ENCODE data around the gene WDR75. TPM values are rescaled to one million over a fixed set of nuclear protein-coding genes. Genes with fewer than 3 reads are reported as not detected.
"Not testable (repeated sequence)": the region's sequence is repeated elsewhere in the genome, so short reads cannot be mapped to it uniquely, and the experiment has no call there.

Gene WDR75
- 58.7 and 68.3 TPM in 2 replicates for total RNA-seq

DNA sequence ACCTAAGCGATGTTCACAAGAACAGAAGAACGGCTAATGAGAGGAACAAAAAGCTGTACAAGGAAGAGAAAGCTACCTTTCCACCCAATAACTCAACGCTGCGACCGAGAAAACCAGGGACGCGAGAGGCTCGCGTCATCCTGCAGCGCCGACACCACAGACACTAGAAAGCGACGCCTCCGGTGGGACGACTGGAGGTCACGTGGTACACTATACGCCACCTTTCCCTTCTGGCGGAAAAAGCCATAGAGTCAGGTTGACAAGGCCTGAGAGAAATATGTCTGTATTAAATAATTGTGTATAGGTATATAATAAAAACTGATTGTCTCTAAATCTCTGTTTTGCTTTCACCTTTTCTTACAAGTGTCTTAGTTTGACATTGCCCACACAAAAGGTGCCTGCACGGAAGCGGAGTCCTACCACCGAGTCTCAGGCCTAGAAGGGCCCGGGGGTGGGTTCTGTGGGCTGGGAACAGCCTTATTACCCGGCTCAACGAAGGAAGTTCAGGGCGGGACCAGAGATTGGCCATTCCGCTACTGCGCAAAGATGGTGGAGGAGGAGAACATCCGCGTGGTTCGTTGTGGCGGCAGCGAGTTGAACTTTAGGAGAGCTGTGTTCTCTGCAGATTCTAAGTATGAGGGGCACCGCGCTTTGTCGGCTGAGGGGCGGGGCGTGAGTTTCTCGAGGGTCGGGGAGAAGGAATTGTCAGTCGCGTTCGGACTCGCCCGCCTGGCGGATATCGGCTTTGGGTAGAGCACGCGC is at the start of gene WDR75:
TSS of gene WDR75 (plus strand) at position 528 of the 762 bp plus-strand sequence. CDS start at position 547, 19 bp downstream.
- intact Hi-C loops (cut with micrococcal nuclease) = loop anchor here (1.0 to 10.0 kb wide), 14 partner anchors 139 to 1580 kb away; partner anchors contain the start of genes ANKAR, ASNSD1, HIBCH and NEMP2

DNA sequence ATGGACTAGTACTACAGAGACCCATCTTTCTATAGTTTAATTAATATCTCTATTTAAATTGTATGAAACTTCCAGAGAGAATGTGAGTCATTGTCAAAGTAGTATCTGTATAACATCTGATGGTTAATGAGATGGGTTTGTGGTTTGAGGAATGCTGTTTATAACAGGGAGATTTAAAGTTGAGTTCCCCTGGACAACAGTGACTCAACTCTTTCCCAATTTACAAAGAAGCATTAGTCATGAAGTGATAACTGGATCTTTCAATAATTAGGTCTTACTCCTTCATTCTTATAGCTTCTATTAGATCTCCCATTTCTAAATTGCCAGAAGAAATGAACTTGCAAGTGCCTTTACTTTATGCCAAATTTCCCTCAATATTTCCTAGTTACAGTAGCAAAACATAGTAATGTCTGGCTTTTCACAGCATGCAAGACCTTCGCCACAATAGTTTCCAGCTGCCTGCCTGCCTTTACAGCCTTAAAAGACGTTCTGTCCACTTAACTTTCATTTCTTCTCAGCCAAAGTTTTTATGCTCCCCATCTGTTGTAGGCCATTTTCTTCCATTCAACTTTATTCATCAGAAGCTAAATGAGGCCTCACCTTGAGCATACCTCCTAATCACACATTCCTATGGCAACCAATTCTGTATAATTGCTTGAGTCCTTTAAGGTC is 47.7 kb upstream of the WDR75 start:
- intact Hi-C loops (cut with micrococcal nuclease) = no loop called here

DNA sequence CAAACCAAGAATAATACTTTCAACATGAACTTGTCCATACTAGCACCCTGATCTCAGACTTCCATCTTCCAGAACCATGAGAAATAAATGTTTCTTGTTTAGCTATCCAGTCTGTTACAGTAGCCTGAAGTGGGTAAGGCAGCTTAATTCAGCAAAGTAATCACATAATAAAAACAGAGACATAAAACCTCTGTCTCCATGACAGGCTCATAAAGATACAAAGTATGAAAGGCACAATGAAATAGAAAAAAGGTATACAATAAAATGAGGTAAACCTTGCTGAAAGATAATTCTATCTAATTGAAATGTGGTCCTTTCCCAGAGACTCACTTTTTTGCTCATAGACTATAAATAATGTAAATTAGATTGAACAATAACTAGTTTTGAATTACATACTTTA is 46.7 kb upstream of the WDR75 start:
- intact Hi-C loops (cut with micrococcal nuclease) = no loop called here

DNA sequence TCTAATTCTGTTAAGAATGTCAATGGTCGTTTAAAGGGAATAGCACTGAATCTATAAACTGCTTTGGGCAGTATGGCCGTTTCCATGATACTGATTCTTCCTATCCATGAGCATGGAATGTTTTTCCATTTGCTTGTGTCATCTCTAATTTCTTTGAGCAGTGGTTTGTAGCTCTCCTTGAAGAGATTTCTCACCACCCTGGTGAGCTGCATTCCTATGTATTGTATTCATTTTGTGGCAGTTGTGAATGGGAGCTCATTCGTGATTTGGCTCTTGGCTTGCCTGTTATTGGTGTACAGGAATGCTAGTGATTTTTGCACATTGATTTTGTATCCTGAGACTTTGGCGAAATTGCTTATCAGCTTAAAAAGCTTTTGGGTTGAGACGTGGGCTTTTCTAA is 38.3 kb upstream of the WDR75 start:
- intact Hi-C loops (cut with micrococcal nuclease) = no loop called here

DNA sequence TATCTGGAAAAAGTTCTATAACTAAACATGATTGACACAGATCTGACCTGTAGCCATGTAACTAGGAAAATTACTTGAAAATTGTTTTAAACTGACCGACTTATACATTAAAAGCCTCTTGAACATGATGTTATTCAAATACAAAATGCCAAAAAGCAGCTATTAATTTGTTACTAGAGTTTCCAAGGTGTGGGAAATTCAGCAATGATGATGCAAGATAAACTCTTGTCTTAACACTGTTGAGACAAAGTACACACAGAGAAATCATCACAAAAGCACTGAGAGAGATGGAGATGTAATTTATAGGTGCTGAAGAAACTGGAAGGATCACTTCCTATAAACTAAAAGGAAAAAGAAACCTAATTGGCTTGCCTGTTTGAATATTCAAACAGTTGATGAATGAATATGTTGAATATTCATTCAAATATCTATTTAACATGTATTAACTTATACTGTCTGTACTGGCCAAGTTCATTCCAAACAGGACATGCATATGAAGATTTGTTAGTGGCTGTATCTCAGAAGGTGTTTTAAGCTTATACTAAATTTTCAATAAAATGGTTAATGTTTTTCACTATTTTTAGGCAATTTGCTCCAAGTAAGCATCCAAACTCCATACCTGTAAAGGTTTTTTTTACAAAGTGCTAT is 34.6 kb upstream of the WDR75 start:
- intact Hi-C loops (cut with micrococcal nuclease) = no loop called here

DNA sequence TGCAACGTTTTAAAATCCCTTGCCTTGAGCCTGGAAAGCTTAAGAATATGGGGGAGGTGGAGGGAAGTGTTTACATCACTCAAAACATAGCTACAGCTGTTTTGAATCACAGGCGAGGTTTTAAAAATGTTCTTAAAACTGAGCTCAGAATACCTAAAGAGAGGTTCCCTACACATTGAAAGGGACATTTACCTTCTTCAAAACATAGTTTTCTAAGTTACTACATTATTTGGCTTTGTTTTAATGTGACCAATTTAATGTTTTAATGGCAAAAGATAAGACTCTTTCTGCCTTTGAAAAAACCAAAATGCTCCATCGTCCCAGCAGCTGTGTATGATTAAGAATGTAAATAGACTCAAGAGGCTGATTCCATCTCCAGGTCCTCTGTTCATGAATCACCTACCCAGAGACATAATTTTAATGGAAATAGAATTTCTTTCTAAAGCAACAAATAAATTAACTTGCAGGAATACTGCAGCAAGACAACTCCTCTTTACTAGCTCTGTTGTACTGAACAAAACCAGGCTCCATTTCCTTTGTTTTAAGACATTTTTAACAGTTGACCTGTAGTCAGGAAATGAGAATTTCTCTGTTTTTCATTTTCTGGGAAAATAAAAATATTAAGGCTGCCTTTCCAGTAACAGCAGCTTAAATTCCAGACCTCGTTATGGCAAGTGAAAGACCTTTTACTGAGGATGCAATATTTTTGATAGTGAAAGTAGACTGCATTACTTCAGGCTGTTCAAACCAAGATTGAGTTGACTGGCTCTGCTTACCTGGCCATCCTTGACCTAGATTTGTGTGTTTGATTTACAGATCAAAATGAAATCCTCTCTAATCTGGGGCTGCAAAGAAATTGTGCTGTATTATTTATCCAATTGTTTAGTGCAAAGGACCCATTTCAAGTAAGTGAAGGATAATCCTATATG is 33.7 kb upstream of the WDR75 start:
- intact Hi-C loops (cut with micrococcal nuclease) = no loop called here

DNA sequence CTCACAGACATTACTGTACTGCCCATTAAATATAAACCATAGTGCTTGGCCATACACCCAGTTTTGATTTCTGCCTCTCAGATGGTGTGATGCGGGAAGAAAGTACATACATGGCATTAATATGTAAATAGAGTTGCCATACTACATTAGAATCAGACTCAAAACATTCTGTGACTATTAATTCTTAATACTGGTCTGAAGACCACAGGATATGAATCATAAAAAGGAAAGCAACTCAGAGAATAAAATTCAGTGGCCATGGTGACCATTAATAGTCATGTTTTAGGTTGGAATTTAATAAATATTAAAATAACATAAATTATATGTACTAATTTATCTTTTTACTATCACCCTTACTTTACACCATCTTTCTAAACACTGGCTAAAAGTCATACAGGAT is 33.0 kb upstream of the WDR75 start:
- intact Hi-C loops (cut with micrococcal nuclease) = no loop called here

DNA sequence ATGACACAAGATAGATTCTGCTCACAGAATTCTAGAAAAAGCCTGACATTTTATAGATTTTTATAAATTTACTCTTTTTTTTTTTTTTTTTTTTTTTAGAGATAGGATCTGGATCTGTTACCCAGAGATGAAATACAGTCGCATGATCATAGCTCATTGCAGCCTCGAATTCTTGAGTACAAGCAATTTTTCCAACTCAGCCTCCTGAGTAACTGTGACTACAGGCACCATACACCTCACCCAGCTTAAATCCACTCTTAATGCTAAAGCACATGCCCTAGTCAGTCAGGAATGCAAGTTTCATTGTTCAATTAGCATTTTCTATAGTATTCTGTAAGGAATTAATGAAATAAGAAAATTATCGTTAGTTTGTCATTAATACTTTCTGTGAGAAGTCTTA is 32.1 kb upstream of the WDR75 start:
- intact Hi-C loops (cut with micrococcal nuclease) = no loop called here

DNA sequence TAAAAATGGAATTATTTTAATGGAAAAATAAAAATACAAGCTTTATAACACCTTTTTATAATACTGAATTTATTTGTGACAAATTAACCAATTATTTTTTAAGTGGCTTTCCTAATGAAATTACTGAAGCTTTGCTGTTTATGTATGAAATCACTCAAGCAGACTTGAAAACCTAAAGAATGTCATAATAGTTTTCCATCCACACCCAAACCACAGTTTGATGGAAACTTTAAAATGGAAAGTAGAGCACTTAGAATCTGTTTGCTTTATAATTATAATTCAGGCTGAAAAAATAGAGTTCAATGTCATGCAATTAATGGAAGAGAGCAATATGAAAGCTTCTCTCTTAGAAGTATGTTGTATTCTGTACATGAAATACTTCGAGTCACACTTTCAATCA is 31.6 kb upstream of the WDR75 start:
- intact Hi-C loops (cut with micrococcal nuclease) = loop anchor here (5.0 kb wide), 2 partner anchors 107 to 192 kb away; no protein-coding TSS in a partner anchor

DNA sequence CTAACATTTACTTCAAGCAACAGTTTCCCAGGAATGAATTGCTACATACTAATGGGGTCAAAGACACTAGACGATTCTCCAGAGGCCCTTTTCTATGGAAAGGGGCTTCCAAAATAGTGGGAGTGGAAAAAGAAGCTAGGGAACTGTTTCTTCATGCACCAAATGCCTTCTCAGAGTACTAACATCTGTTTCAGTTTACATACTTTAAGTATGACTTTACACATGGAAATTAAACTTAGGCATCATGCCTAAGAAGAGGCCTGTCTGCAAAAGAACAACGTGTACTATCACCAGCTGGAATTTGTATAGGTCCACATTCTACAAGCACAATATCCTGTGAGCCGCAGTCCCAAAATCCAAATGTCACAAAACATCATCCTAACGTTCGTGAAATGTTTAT is 29.4 kb upstream of the WDR75 start:
- intact Hi-C loops (cut with micrococcal nuclease) = loop anchor here (1.0 to 5.0 kb wide), 8 partner anchors 110 to 1912 kb away; no protein-coding TSS in a partner anchor

DNA sequence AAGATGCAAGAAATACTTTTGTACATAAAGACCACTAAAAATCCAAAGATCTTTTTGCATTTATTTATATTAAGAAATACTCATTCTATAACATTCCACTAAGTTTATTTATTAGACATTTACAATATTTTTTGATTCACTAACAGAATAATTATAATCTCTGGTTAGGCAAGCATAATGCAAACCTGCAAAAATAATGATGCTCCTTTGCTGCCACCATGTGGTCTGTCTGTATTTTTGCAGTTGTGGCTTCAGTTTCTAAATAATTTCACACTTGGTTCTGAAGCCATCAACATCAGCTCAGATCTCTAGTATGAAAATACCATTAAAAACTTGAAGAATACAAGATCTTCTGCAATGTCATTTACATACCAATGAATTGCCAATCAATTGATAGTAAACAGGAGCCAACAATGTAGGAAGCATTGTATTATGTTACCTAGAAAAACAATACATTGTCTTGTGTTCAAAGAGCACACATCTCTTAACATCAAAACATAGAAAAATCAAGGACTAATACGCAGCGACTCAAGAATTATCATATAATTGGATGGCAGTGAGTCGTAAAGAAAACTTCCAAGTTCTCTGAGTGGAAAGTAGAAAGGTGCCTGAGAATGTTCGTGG is 28.8 kb upstream of the WDR75 start:
- intact Hi-C loops (cut with micrococcal nuclease) = loop anchor here (1.0 to 5.0 kb wide), 8 partner anchors 110 to 1912 kb away; no protein-coding TSS in a partner anchor

DNA sequence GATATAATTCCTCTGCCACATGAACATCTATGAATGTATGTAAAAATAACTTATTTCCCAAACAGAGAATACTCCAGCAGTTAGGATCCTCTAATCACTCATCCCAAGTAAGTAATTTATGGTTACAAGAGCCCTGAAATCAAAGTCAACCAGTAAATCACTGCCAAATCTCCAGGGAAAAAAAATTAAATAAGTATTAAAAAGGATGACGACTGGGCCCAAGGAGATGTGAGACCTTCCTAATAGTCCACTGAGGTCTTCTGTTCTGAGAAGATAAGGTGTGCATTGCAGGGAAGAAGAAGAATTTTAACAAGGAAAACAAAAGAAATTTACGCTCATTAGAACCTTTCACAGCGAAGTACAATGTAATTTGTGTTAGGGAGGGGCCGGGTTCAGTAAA is 28.0 kb upstream of the WDR75 start:
- intact Hi-C loops (cut with micrococcal nuclease) = loop anchor here (5.0 kb wide), 2 partner anchors 111 to 196 kb away; no protein-coding TSS in a partner anchor

DNA sequence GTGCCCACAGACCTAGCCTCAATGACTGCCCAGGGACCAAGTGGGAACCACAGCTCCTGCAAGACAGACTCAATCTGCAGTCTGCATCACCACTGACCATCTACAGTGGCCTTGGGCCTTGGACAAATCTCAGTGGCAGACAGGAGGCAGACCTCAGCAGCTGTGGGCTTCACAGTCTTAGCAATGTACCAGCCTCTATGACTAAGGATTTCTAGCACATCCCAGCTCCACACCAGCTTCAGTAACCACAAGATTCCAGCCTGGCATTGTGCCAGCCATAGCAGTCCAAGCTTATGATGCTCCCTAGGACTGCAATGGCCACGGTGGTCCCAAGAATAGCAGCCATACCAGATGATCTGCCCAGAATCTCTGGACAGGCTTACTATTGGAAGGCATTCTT is 19.6 kb upstream of the WDR75 start:
- intact Hi-C loops (cut with micrococcal nuclease) = no loop called here

DNA sequence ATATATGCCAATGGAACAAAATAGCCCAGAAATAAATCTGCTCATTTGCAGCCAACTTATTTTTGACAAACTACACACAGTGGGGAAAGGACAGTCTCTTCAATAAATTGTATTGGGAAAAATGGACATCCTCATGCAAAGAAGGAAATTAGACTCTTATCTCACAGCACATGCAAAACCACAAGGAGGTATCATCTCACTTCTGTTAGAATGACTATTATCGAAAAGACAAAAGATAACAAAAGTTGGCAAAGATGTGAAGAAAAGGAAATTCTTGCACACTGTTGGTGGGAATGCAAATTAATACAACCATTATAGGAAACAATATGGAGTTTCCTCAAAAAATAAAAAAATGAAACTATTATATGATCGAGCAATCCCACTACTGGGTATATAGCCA is 16.3 kb upstream of the WDR75 start:
- intact Hi-C loops (cut with micrococcal nuclease) = no loop called here

DNA sequence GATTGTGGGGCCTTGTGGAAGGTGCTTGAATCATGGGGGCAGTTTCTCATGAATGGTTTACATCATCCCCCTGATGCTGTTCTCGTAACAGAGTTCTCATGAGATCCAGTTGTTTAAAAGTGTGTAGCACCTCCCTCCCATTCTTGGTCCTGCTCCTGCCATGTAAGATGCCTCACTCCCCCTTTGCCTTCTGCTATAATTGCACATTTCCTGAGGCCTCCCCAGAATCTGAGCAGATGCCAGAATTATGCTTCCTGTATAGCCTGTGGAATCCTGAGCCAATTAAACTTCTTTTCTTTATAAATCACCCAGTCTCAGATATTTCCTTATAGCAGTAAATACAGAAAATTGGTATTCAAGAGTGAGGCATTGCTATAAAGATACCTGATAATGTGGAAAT is 15.6 kb upstream of the WDR75 start:
- intact Hi-C loops (cut with micrococcal nuclease) = no loop called here

DNA sequence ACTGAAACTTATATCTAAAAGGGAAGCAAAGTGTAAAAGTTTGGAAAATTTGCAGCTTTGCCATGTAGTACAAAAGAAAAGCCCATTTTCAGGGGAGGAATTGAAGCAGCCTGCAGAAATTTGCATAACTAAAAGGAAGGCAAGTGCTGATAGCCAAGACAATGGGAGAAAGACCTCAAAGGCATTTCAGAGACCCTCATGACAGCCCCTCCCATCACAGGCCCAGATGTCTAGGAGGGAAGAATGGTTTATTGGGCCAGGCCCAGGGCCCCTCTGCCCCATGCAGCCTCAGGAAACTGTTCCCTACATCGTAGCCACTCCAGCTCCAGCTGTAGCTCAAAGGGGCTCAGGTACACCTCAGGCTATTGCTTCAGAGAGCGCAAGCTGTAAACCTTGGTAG is 14.4 kb upstream of the WDR75 start:
- intact Hi-C loops (cut with micrococcal nuclease) = no loop called here

DNA sequence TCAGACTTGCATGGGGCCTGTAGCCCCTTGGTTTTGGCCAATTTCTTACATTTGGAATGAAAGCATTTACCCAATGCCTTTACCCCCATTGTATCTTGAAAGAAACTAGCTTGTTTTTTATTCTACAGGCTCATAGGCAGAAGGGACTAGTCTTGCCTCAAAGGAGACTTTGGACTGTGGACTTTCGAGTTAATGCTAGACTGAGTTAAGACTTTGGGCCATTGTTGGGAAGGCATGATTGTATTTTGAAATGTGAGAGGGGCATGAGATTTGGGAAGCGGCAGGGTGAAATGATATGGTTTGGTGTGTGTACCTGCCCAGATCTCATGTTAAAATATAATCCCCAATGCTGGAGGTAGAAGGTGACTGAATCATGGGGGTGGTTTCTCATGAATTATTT is 13.4 kb upstream of the WDR75 start:
- intact Hi-C loops (cut with micrococcal nuclease) = no loop called here

DNA sequence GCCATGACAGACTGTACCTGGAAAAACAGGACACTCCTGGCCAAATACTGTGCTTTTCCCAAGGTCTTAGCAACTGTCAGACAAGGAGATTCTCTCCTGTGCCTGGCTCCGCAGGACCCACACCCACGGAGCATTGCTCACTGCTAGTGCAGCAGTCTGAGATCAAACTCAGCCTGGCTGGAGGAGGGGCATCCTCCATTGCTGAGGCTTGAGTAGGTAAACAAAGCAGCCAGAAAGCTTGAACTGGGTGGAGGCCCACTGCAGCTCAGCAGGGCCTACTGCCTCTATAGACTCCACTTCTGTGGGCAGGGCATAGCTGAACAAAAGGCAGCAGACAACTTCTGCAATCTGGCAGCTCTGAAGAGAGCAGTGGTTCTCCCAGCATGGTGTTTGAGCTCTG is 10.8 kb upstream of the WDR75 start:
- intact Hi-C loops (cut with micrococcal nuclease) = not testable (repeated sequence)

DNA sequence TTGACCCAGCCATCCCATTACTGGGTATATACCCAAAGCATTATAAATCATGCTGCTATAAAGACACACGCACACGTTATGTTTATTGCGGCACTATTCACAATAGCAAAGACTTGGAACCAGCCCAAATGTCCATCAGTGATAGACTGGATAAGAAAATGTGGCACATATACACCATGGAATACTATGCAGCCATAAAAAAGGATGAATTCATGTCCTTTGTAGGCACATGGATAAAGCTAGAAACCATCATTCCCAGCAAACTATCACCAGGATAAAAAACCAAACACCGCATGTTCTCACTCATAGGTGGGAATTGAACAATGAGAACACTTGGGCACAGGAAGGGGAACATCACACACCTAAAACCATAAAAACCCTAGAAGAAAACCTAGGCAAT is 5.5 kb upstream of the WDR75 start:
- intact Hi-C loops (cut with micrococcal nuclease) = not testable (repeated sequence)

DNA sequence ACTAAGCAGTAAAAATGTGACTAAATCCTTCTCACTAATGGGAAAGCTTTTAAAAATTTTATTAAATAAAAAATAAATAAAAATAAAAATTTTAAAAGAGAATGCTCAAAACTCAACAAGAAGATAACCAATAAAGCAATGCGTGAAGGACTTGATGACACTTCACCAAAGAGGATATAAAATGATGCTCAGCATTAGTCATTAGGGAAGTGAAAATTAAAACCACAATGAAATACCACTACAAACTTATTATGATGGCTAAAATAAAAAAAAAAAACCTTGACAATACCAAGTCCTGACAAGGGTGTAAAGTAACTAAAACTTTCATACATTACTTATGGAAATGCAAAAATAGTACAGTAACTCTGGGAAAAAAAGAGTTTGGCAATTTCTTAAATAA is 3.3 kb upstream of the WDR75 start:
- intact Hi-C loops (cut with micrococcal nuclease) = no loop called here

DNA sequence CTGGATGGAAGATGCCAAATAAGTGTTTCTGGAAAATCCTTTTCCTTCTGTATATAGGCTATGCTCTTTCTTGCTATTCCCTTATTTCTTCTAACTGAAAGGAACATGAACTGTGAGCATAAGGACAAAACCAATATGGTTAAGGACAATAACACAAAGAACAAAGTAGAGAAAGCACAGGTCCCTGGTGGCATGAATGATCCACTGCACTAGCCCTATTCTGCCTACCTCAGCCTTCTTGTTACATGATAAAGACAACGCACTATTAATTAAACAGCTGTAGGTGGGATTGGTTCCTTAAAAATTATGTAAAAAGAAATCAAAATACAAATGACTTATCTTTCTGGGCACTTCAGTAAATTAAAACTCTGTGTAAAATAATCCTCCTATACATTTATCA is 1.9 kb upstream of the WDR75 start:
- intact Hi-C loops (cut with micrococcal nuclease) = no loop called here
